ENCODE data around the gene VOPP1. TPM values are rescaled to one million over a fixed set of nuclear protein-coding genes. Genes with fewer than 3 reads are reported as not detected.
A peak's percentile ranks its signal among the peaks of the same experiment; 100 is the strongest.

Gene VOPP1
- total RNA-seq, 4 donors from 2014 or later = 22.1 to 79.2 (median 73.9) TPM

DNA sequence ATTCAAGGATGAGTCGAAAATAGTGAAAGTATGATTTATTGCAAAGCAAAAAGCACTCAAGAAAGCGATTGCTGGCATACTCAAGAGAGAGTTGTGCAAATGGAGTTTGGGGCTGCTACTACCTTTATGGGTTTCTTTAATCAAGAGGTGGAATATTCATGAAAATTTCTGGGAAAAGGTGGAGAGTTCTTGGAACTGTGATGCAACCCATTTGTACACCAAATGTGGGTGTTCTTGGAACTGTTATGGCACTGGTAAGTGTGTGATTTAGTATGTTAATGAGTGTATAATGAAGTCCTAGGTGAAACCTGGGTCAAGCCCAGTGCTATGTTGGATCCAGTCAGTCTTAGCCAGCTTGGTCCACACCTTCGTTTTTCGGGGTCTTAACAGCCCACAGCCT lies 3.4 kb upstream of the VOPP1 start:
- no peaks in the 10 kb centered on the region for H3K27me3 ChIP-seq
- no peak overlapping the region for H3K27ac ChIP-seq
- 87 to 93% methylated on average over 3 to 4 of the region's 4 CpGs for WGBS, 2 donors (ENCODE audit: low coverage in 1 of 2)
- DNase-seq = no peak
- H3K36me3 ChIP-seq = no peaks in the 10 kb centered on the region
- intact Hi-C loops (cut with DNase I; ENCODE audit: low total_unique reads) (no loop called here), in situ Hi-C loops (cut with MboI; ENCODE audit: low pct_ligation_motif_present in 1 of 4, low pct_unique_long_range_greater_than_20kb in 1 of 4, low sequenced_read_pairs in 3 of 4) (loop anchor here in 3 of 4 donors (25.0 kb wide), 3 partner anchors 113 to 313 kb away; no protein-coding TSS in a partner anchor)
- peaks cover 12 to 23% (median 17%) of the 10 kb centered on the region in 4 donors for H3K4me1 ChIP-seq
- TF ChIP-seq EP300 (IDR thresholded peaks at IDR 0.05; ENCODE audit: low read depth) = no peak
- no peak for TF ChIP-seq POLR2A (IDR thresholded peaks at IDR 0.05)
- TF ChIP-seq POLR2AphosphoS5 (IDR thresholded peaks at IDR 0.05) = no peak
- TF ChIP-seq, protein P1, sequence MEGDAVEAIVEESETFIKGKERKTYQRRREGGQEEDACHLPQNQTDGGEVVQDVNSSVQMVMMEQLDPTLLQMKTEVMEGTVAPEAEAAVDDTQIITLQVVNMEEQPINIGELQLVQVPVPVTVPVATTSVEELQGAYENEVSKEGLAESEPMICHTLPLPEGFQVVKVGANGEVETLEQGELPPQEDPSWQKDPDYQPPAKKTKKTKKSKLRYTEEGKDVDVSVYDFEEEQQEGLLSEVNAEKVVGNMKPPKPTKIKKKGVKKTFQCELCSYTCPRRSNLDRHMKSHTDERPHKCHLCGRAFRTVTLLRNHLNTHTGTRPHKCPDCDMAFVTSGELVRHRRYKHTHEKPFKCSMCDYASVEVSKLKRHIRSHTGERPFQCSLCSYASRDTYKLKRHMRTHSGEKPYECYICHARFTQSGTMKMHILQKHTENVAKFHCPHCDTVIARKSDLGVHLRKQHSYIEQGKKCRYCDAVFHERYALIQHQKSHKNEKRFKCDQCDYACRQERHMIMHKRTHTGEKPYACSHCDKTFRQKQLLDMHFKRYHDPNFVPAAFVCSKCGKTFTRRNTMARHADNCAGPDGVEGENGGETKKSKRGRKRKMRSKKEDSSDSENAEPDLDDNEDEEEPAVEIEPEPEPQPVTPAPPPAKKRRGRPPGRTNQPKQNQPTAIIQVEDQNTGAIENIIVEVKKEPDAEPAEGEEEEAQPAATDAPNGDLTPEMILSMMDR (IDR thresholded peaks at IDR 0.05) = no peak
- H3K4me3 ChIP-seq = no peak overlapping the region
- no peaks in the 10 kb centered on the region for H3K9me3 ChIP-seq

DNA sequence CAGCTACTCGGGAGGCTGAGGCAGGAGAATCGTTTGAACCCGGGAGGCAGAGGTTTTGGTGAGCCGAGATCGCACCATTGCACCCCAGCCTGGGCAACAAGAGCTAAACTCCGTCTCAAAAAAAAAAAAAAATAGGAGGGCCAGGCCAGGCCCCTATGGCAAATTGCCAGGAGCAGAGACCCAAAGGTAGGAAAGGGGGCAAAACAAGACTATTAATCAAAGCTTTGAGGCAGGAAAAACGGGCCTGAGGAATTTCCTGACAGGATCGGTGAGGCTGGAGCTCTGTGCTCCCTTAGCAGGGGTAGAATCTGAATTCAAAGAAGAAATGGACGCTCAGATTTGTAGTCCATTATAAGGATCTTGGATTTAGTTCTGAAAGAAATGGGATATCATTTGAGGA lies 2.8 kb upstream of the VOPP1 start:
- 84 to 94% methylated on average over 4 to 9 of the region's 9 CpGs for WGBS, 2 donors (ENCODE audit: low coverage in 1 of 2)
- Histone ChIP-seq H3K9me3 (no peaks in the 10 kb centered on the region), H3K27me3 (no peaks in the 10 kb centered on the region), H3K4me3 (no peak overlapping the region), H3K27ac (no peak overlapping the region), H3K4me1 (peaks cover 15 to 29% (median 22%) of the 10 kb centered on the region in 4 donors), H3K36me3 (no peaks in the 10 kb centered on the region)
- intact Hi-C loops (cut with DNase I; ENCODE audit: low total_unique reads) (no loop called here), in situ Hi-C loops (cut with MboI; ENCODE audit: low pct_ligation_motif_present in 1 of 4, low pct_unique_long_range_greater_than_20kb in 1 of 4, low sequenced_read_pairs in 3 of 4) (loop anchor here in 3 of 4 donors (25.0 kb wide), 3 partner anchors 113 to 313 kb away; no protein-coding TSS in a partner anchor)
- DNase-seq = no peak
- TF ChIP-seq POLR2AphosphoS5 (IDR thresholded peaks at IDR 0.05) (no peak), POLR2A (IDR thresholded peaks at IDR 0.05) (no peak), EP300 (IDR thresholded peaks at IDR 0.05; ENCODE audit: low read depth) (no peak)
- TF ChIP-seq, protein P1 (IDR thresholded peaks at IDR 0.05) = no peak

DNA sequence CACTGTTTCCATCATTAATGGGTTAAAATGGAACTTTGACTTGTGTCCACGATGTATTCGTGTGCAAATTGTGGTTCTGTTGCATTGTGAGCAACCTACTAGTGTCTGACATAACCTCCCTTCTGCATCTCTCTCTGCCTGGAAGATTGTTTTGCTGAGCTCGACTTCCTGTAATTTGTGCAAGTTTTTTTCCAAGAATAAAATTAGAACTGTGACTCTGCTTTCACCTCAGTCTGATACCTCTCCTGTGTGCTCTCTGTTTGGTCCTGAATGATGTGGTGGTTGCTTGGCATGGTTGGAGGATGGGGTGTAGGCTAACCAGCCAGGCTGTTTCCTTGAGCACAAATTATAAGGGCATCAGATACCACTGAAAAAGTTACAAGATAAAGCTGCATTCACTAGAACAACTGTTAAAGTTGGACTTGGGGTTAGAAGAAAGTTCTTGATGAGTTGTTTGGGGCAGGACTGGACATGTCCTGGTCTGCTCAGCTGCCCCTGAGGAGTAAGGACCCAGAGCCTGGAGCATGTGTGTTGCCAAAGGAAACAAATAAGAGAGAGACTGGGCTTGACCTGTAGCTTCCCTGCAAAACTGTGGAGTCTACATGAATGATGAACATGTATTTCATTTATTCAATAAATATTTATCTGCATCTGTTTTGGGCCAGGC lies 1.9 kb upstream of the VOPP1 start:
- Histone ChIP-seq H3K27me3 (no peaks in the 10 kb centered on the region), H3K4me1 (peaks cover 20 to 39% (median 30%) of the 10 kb centered on the region in 4 donors), H3K36me3 (no peaks in the 10 kb centered on the region), H3K4me3 (no peak overlapping the region), H3K9me3 (no peaks in the 10 kb centered on the region), H3K27ac (peak overlapping the region in 3 of 4 donors; percentile 26 to 96 (median 96))
- WGBS, 2 donors (ENCODE audit: low coverage in 1 of 2) = 28 to 42% methylated on average over 3 of the region's 3 CpGs
- in situ Hi-C loops (cut with MboI; ENCODE audit: low pct_ligation_motif_present in 1 of 4, low pct_unique_long_range_greater_than_20kb in 1 of 4, low sequenced_read_pairs in 3 of 4) = no loop called here
- TF ChIP-seq EP300 (IDR thresholded peaks at IDR 0.05; ENCODE audit: low read depth) (no peak), POLR2AphosphoS5 (IDR thresholded peaks at IDR 0.05) (peak in 1 of 3 donors; percentile 13)
- intact Hi-C loops (cut with DNase I; ENCODE audit: low total_unique reads) = no loop called here
- no peak for DNase-seq

DNA sequence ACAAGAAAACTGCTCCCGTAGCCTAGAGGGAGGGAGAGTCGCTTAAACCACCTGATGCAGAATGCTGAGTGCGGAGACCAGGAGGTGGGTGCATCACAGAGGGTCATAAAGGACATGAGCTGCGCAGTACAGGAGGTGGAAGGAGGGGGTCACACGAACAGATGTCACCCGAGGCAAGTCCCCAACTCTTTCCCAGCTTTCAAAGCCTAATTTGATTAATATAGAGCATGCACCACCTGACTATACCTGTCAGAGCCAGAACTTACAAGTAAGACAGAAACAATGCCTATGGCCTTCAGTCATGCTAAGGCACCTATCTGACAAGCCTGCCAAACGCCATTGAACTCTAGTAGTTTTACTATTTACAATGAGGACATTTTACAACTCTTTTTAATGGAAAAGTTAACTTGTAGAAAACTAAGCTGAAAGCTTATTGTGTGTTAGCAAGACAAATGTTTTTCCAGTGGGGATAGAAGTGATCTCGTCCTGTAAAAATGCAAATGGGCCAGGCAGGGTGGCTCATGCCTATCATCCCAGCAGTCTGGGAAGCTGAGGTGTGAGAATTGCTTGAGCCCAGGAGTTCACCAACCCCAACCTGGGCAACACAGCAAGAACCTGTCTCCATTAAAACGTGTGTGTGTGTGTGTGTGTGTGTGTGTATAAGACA lies 1.1 kb upstream of the VOPP1 start:
- Histone ChIP-seq H3K27me3 (no peaks in the 10 kb centered on the region), H3K9me3 (no peaks in the 10 kb centered on the region), H3K4me3 (peak overlapping the region; percentile 52 to 89 (median 76)), H3K36me3 (no peaks in the 10 kb centered on the region), H3K27ac (peak overlapping the region; percentile 94 to 96 (median 96)), H3K4me1 (peaks cover 20 to 47% (median 38%) of the 10 kb centered on the region in 4 donors)
- WGBS, 2 donors (ENCODE audit: low coverage in 1 of 2) = 49 to 50% methylated on average over 4 to 9 of the region's 9 CpGs
- no peak for DNase-seq
- in situ Hi-C loops (cut with MboI; ENCODE audit: low pct_ligation_motif_present in 1 of 4, low pct_unique_long_range_greater_than_20kb in 1 of 4, low sequenced_read_pairs in 3 of 4) (no loop called here), intact Hi-C loops (cut with DNase I; ENCODE audit: low total_unique reads) (no loop called here)
- no peak for TF ChIP-seq POLR2A (IDR thresholded peaks at IDR 0.05)
- no peak for TF ChIP-seq EP300 (IDR thresholded peaks at IDR 0.05; ENCODE audit: low read depth)
- TF ChIP-seq, protein P1 (IDR thresholded peaks at IDR 0.05) = no peak
- TF ChIP-seq POLR2AphosphoS5 (IDR thresholded peaks at IDR 0.05) = no peak

Measured in transverse colon (tissue), 4 donors.